Type B pancreatic cell (in vitro differentiated cells): ENCODE data around the gene DLEC1. TPM values are rescaled to one million over a fixed set of nuclear protein-coding genes. Genes with fewer than 3 reads are reported as not detected.

Source experiments
- DNase-seq: peaks from one replicate; pipeline ENCODE4 v3.0.0; 2021; ENCODE audit warnings: mixed read lengths; ENCODE audit not compliant: unreplicated experiment; ENCODE audit errors: extremely low spot score
- H3K27ac Mint-ChIP-seq: 2 replicates; pipeline ENCODE4 v1.8.0; 2021; ENCODE audit warnings: mild to moderate bottlenecking, mixed read lengths
- H3K27me3 Mint-ChIP-seq: 2 replicates; pipeline ENCODE4 v1.8.0; 2021; ENCODE audit warnings: mixed read lengths
- H3K36me3 Mint-ChIP-seq: 2 replicates; pipeline ENCODE4 v1.8.0; 2021; ENCODE audit warnings: mixed read lengths
- H3K4me1 Mint-ChIP-seq: one replicate; pipeline ENCODE4 v1.8.0; 2021; ENCODE audit warnings: mixed read lengths; ENCODE audit not compliant: unreplicated experiment
- H3K4me3 Mint-ChIP-seq: 2 replicates; pipeline ENCODE4 v1.8.0; 2021; ENCODE audit warnings: mild to moderate bottlenecking, mixed read lengths
- H3K9me3 Mint-ChIP-seq: 2 replicates; pipeline ENCODE4 v1.8.0; 2021; ENCODE audit warnings: mixed read lengths
- CTCF ChIP-seq: fragments of 200-600 bp; sonication (generic); conservative IDR thresholded peaks from 2 replicates; pipeline ENCODE4 v1.5.0; 2021; ENCODE audit warnings: antibody characterized with exemption, mild to moderate bottlenecking
- total RNA-seq: library from RNA; stranded (reverse); gene quantifications from 2 replicates; pipeline ENCODE4 v1.2.1, GENCODE V29; 2021; ENCODE audit warnings: low replicate concordance

Gene DLEC1
- total RNA-seq, 1 donor from 2014 or later: 3.2 TPM

- no peak overlapping the region for H3K27ac Mint-ChIP-seq
- H3K36me3 Mint-ChIP-seq: peaks cover 27% of the 10 kb centered on the region
- no peak for TF ChIP-seq CTCF
- no peaks in the 10 kb centered on the region for H3K4me1 Mint-ChIP-seq
- H3K27me3 Mint-ChIP-seq: no peaks in the 10 kb centered on the region
- no peak overlapping the region for H3K4me3 Mint-ChIP-seq
- no peak for DNase-seq
- H3K9me3 Mint-ChIP-seq: no peaks in the 10 kb centered on the region
Measured at GRCh38 chr3:38127611-38128302, 88.7 kb downstream of the DLEC1 start.

- Mint-ChIP-seq H3K27ac (no peak overlapping the region), H3K4me1 (peaks cover 5% of the 10 kb centered on the region), H3K9me3 (no peaks in the 10 kb centered on the region), H3K4me3 (no peak overlapping the region), H3K27me3 (no peaks in the 10 kb centered on the region), H3K36me3 (peaks cover 27% of the 10 kb centered on the region)
- no peak for TF ChIP-seq CTCF
- no peak for DNase-seq
Measured at GRCh38 chr3:38128303-38128655, 89.3 kb downstream of the DLEC1 start.

GRCh38 chr3:38129058-38129457 lies 90.0 kb downstream of the DLEC1 start:
- no peak for TF ChIP-seq CTCF
- H3K36me3 Mint-ChIP-seq: peaks cover 30% of the 10 kb centered on the region
- H3K27ac Mint-ChIP-seq: no peak overlapping the region
- H3K4me3 Mint-ChIP-seq: no peak overlapping the region
- H3K4me1 Mint-ChIP-seq: peaks cover 10% of the 10 kb centered on the region
- DNase-seq: peak; percentile 27
- H3K9me3 Mint-ChIP-seq: no peaks in the 10 kb centered on the region
- no peaks in the 10 kb centered on the region for H3K27me3 Mint-ChIP-seq

GRCh38 chr3:38130631-38131065 lies 91.6 kb downstream of the DLEC1 start:
- Mint-ChIP-seq H3K27ac (peak overlapping the region; percentile 35), H3K27me3 (no peaks in the 10 kb centered on the region), H3K36me3 (peaks cover 28% of the 10 kb centered on the region)

GRCh38 chr3:38131621-38132369 lies 92.8 kb downstream of the DLEC1 start:
- Mint-ChIP-seq H3K36me3 (peaks cover 26% of the 10 kb centered on the region), H3K4me3 (no peak overlapping the region), H3K27me3 (no peaks in the 10 kb centered on the region), H3K9me3 (no peaks in the 10 kb centered on the region), H3K4me1 (peaks cover 30% of the 10 kb centered on the region), H3K27ac (no peak overlapping the region)
- peak; percentile 68 for TF ChIP-seq CTCF
- DNase-seq: no peak

More at GRCh38 chr3:38130631-38131065, 91.6 kb downstream of the DLEC1 start:
- no peak for TF ChIP-seq CTCF
- Mint-ChIP-seq H3K4me1 (peaks cover 22% of the 10 kb centered on the region), H3K9me3 (no peaks in the 10 kb centered on the region), H3K4me3 (no peak overlapping the region)
- no peak for DNase-seq
